Lung microvascular endothelial cell (primary cell): ENCODE data around the gene C2CD4A. TPM values are rescaled to one million over a fixed set of nuclear protein-coding genes. Genes with fewer than 3 reads are reported as not detected.
A peak's percentile ranks its signal among the peaks of the same experiment; 100 is the strongest.
"Not testable (repeated sequence)": the region's sequence is repeated elsewhere in the genome, so short reads cannot be mapped to it uniquely, and the experiment has no call there.

Experiments
- DNase-seq, 2 donors: peaks; one replicate each; pipeline versions ENCODE4 v3.0.0 to v3.0.0-alpha.2; 2010; ENCODE audit warnings: low read depth in 2 of 2
- total RNA-seq: library from RNA; depleted of rRNA; stranded (reverse); fragments of >200 nt; gene quantifications from 2 replicates; pipeline ENCODE4 v1.2.1, GENCODE V29; 2014

C2CD4A gene
- total RNA-seq, result 0.60 and 0.87 TPM in 2 replicates

- peak; percentile 73 to 94 for DNase-seq
Observed at GRCh38 chr15:62066663-62067447, at the start of gene C2CD4A. TSS of gene C2CD4A (plus strand) at chr15:62066977. CDS start at chr15:62067614, 637 bp downstream.

GRCh38 chr15:62020576-62021160 is 46.1 kb upstream of the C2CD4A start:
- peak in 1 of 2 donors; percentile 8 for DNase-seq

- DNase-seq, result peak in 1 of 2 donors; percentile 8
Observed at GRCh38 chr15:62021991-62022600, 44.7 kb upstream of the C2CD4A start.

- no peak for DNase-seq
Observed at GRCh38 chr15:62026487-62027262, 40.1 kb upstream of the C2CD4A start.

- peak in 1 of 2 donors; percentile 11 for DNase-seq
Observed at GRCh38 chr15:62027263-62027565, 39.6 kb upstream of the C2CD4A start.

- DNase-seq, result no peak
Observed at GRCh38 chr15:62027916-62028315, 38.9 kb upstream of the C2CD4A start.

GRCh38 chr15:62035256-62035924 is 31.4 kb upstream of the C2CD4A start:
- DNase-seq, result peak; percentile 71 to 81

- DNase-seq, result no peak
Observed at GRCh38 chr15:62046078-62046743, 20.6 kb upstream of the C2CD4A start.

- DNase-seq, result no peak
Observed at GRCh38 chr15:62047282-62047827, 19.4 kb upstream of the C2CD4A start.

- DNase-seq, result not testable (repeated sequence)
Observed at GRCh38 chr15:62048254-62048653, 18.5 kb upstream of the C2CD4A start.

GRCh38 chr15:62050115-62050514 is 16.7 kb upstream of the C2CD4A start:
- no peak for DNase-seq

- no peak for DNase-seq
Observed at GRCh38 chr15:62051166-62051565, 15.6 kb upstream of the C2CD4A start.

- DNase-seq, result peak in 1 of 2 donors; percentile 30
Observed at GRCh38 chr15:62052713-62053112, 14.1 kb upstream of the C2CD4A start.

GRCh38 chr15:62053439-62054085 is 13.2 kb upstream of the C2CD4A start:
- no peak for DNase-seq

- no peak for DNase-seq
Observed at GRCh38 chr15:62054979-62055378, 11.8 kb upstream of the C2CD4A start.

GRCh38 chr15:62057341-62057980 is 9.3 kb upstream of the C2CD4A start:
- no peak for DNase-seq

- DNase-seq, result no peak
Observed at GRCh38 chr15:62058327-62059028, 8.3 kb upstream of the C2CD4A start.

GRCh38 chr15:62059108-62059815 is 7.5 kb upstream of the C2CD4A start:
- DNase-seq, result peak; percentile 27 to 43
